IMR-90 (cell line): ENCODE data around the gene SASH1. TPM values are rescaled to one million over a fixed set of nuclear protein-coding genes. Genes with fewer than 3 reads are reported as not detected.

Experiments
- ATAC-seq: fragments of 200-7000 bp; cut with Tn5 transposase; 2 replicates; pipeline ENCODE4 v1.9.1; 2020; ENCODE audit warnings: low read depth, mild to moderate bottlenecking, moderate library complexity
- BruUV-seq: library from RNA; stranded (reverse); fragments of 400-500 nt; replicated peaks from 2 replicates; lab custom pipeline; 2021; lab: Mats Ljungman, UMichigan
- CTCF ChIA-PET: fragments of 300-600 bp; formaldehyde crosslinking; extraction: SDS; loops from one replicate; lab custom pipeline; 2021; ENCODE audit warnings: antibody characterized with exemption; lab: Yijun Ruan, JAX
- POLR2A ChIA-PET: fragments of 300-600 bp; sonication (Branson Sonifier 250); formaldehyde crosslinking; loops from one replicate; lab custom pipeline; 2022; ENCODE audit warnings: antibody characterized with exemption; ENCODE audit not compliant: unreplicated experiment; lab: Charles Lee
- DNase-seq: peaks from one replicate; pipeline ENCODE4 v3.0.0; 2013
- H2AFZ ChIP-seq: replicated peaks from 2 replicates; pipeline ENCODE3; 2013; ENCODE audit warnings: low read length, mild to moderate bottlenecking; ENCODE audit not compliant: poor library complexity
- H2AK5ac ChIP-seq: 2 replicates; pipeline ENCODE4 v1.6.1; 2013; ENCODE audit warnings: low read depth, low read length, inconsistent platforms
- H2AK9ac ChIP-seq: replicated peaks from 2 replicates; pipeline ENCODE3; 2013; ENCODE audit warnings: mild to moderate bottlenecking, low read depth, low read length, moderate library complexity; ENCODE audit not compliant: poor library complexity
- H2BK120ac ChIP-seq: 2 replicates; pipeline ENCODE4 v1.6.1; 2013; ENCODE audit warnings: low read depth, low read length, inconsistent platforms
- H2BK15ac ChIP-seq: 3 replicates; pipeline ENCODE4 v1.6.1; 2013; ENCODE audit warnings: low read depth, low read length, inconsistent platforms
- H2BK20ac ChIP-seq: 2 replicates; pipeline ENCODE4 v1.6.1; 2013; ENCODE audit warnings: low read depth, mild to moderate bottlenecking, inconsistent platforms, low read length, moderate library complexity
- H2BK5ac ChIP-seq: 2 replicates; pipeline ENCODE4 v1.6.1; 2013; ENCODE audit warnings: mild to moderate bottlenecking, low read depth, low read length, inconsistent platforms; ENCODE audit not compliant: poor library complexity, severe bottlenecking
- H3K14ac ChIP-seq: replicated peaks from 2 replicates; pipeline ENCODE4 v1.6.1; 2013; ENCODE audit warnings: low read depth, low read length, inconsistent platforms
- H3K18ac ChIP-seq: 2 replicates; pipeline ENCODE4 v1.6.1; 2013; ENCODE audit warnings: low read depth, low read length, control low read depth
- H3K23ac ChIP-seq: 2 replicates; pipeline ENCODE4 v1.6.1; 2013; ENCODE audit warnings: low read depth, low read length, inconsistent platforms
- H3K27ac ChIP-seq: 2 replicates; pipeline ENCODE4 v1.5.1; 2013; ENCODE audit warnings: mild to moderate bottlenecking, control low read depth, low read length; ENCODE audit not compliant: insufficient read depth
- H3K27me3 ChIP-seq: 2 replicates; pipeline ENCODE4 v1.6.1; 2013; ENCODE audit warnings: low read length; ENCODE audit not compliant: control insufficient read depth, insufficient read depth
- H3K36me3 ChIP-seq: 2 replicates; pipeline ENCODE4 v1.6.1; 2013; ENCODE audit warnings: low read length, mixed read lengths; ENCODE audit not compliant: control insufficient read depth, insufficient read depth
- H3K4ac ChIP-seq: 2 replicates; pipeline ENCODE4 v1.6.1; 2013; ENCODE audit warnings: low read depth, low read length, inconsistent platforms
- H3K4me1 ChIP-seq: 2 replicates; pipeline ENCODE4 v1.6.1; 2013; ENCODE audit warnings: low read length, mixed read lengths; ENCODE audit not compliant: control insufficient read depth, insufficient read depth
- H3K4me2 ChIP-seq: 2 replicates; pipeline ENCODE4 v1.6.1; 2013; ENCODE audit warnings: low read depth, mild to moderate bottlenecking, control low read depth, low read length, moderate library complexity
- H3K4me3 ChIP-seq: 2 replicates; pipeline ENCODE4 v1.5.1; 2013; ENCODE audit warnings: low read depth, mild to moderate bottlenecking, control low read depth, low read length, moderate library complexity; ENCODE audit not compliant: insufficient read depth
- H3K56ac ChIP-seq: 2 replicates; pipeline ENCODE4 v1.6.1; 2013; ENCODE audit warnings: low read length, inconsistent platforms; ENCODE audit not compliant: insufficient read depth; ENCODE audit errors: extremely low read depth
- H3K79me1 ChIP-seq, 2 experiments: 2 replicates each; pipeline ENCODE4 v1.6.1; 2013; ENCODE audit warnings: low read length in 2 of 2, inconsistent platforms in 1 of 2, low read depth in 1 of 2
- H3K9ac ChIP-seq: 2 replicates; pipeline ENCODE4 v1.6.1; 2013; ENCODE audit warnings: low read depth, low read length, control low read depth
- H3K9me1 ChIP-seq: 2 replicates; pipeline ENCODE4 v1.6.1; 2013; ENCODE audit warnings: low read length, inconsistent platforms; ENCODE audit not compliant: insufficient read depth
- H3K9me3 ChIP-seq: 2 replicates; pipeline ENCODE4 v1.6.1; 2013; ENCODE audit warnings: low read length; ENCODE audit not compliant: control insufficient read depth, insufficient read depth
- H4K20me1 ChIP-seq: 2 replicates; pipeline ENCODE4 v1.6.1; 2013; ENCODE audit warnings: low read length, inconsistent platforms; ENCODE audit not compliant: insufficient read depth
- H4K5ac ChIP-seq: 2 replicates; pipeline ENCODE4 v1.6.1; 2013; ENCODE audit warnings: mild to moderate bottlenecking, low read depth, low read length, control low read depth
- H4K8ac ChIP-seq, 2 experiments: 2 replicates each; pipeline ENCODE4 v1.6.1; 2013; ENCODE audit warnings: low read depth in 2 of 2, low read length in 2 of 2, control low read depth in 1 of 2, inconsistent platforms in 1 of 2
- H4K91ac ChIP-seq: 2 replicates; pipeline ENCODE4 v1.6.1; 2013; ENCODE audit warnings: low read depth, low read length, inconsistent platforms; ENCODE audit not compliant: insufficient read depth
- CEBPB ChIP-seq: IDR thresholded peaks from 2 replicates; pipeline ENCODE4 v1.6.1; 2012; ENCODE audit warnings: low read depth, low read length, improper control_type of control experiment
- CHD1 ChIP-seq: IDR thresholded peaks from 2 replicates; pipeline ENCODE4 v1.6.1; 2012; ENCODE audit warnings: low read depth, low read length, improper control_type of control experiment
- CTCF ChIP-seq: conservative IDR thresholded peaks from 2 replicates; pipeline ENCODE4 v1.5.1; 2012; ENCODE audit warnings: mild to moderate bottlenecking, low read depth, low read length, improper control_type of control experiment
- ELK1 ChIP-seq: fragments of 150-350 bp; IDR thresholded peaks from 2 replicates; pipeline ENCODE4 v1.6.1; 2016; ENCODE audit warnings: low read depth, mild to moderate bottlenecking, low read length, moderate library complexity, borderline replicate concordance
- FOS ChIP-seq: fragments of 150-350 bp; IDR thresholded peaks from 2 replicates; pipeline ENCODE4 v1.6.1; 2016; ENCODE audit warnings: low read depth, low read length
- MAFK ChIP-seq: IDR thresholded peaks from 2 replicates; pipeline ENCODE4 v1.6.1; 2012; ENCODE audit warnings: low read depth, low read length, improper control_type of control experiment
- MAZ ChIP-seq: IDR thresholded peaks from 2 replicates; pipeline ENCODE4 v1.6.1; 2012; ENCODE audit warnings: low read depth, mild to moderate bottlenecking, low read length, improper control_type of control experiment, moderate library complexity, borderline replicate concordance
- MXI1 ChIP-seq: IDR thresholded peaks from 2 replicates; pipeline ENCODE4 v1.6.1; 2012; ENCODE audit warnings: low read depth, mild to moderate bottlenecking, low read length, moderate library complexity, borderline replicate concordance
- NFE2L2 ChIP-seq: fragments of 150-350 bp; IDR thresholded peaks from 2 replicates; pipeline ENCODE4 v1.6.1; 2016; ENCODE audit warnings: low read depth, mild to moderate bottlenecking, low read length
- POLR2A ChIP-seq: IDR thresholded peaks from 2 replicates; pipeline ENCODE4 v1.6.1; 2012; ENCODE audit warnings: mild to moderate bottlenecking, low read depth, low read length
- RAD21 ChIP-seq: IDR thresholded peaks from 2 replicates; pipeline ENCODE4 v1.6.1; 2012; ENCODE audit warnings: low read length, improper control_type of control experiment
- RCOR1 ChIP-seq: IDR thresholded peaks from 2 replicates; pipeline ENCODE4 v1.6.1; 2012; ENCODE audit warnings: mild to moderate bottlenecking, low read length, improper control_type of control experiment; ENCODE audit not compliant: insufficient replicate concordance
- SMC3 ChIP-seq: fragments of 150-350 bp; IDR thresholded peaks from 2 replicates; pipeline ENCODE4 v1.6.1; 2016; ENCODE audit warnings: low read depth, mild to moderate bottlenecking, antibody characterized with exemption, low read length, moderate library complexity
- USF2 ChIP-seq: fragments of 150-350 bp; IDR thresholded peaks from 2 replicates; pipeline ENCODE4 v1.6.1; 2017; ENCODE audit warnings: mild to moderate bottlenecking, antibody characterized with exemption, low read length, low read depth
- WGBS, 2 experiments: methylation state at CpG; one replicate each; pipeline versions ENCODE4 v1.1.5 to v1.1.7; 2013; ENCODE audit warnings: missing lambda C conversion rate in 2 of 2; ENCODE audit not compliant: insufficient read length in 1 of 2; ENCODE audit errors: extremely low coverage in 2 of 2; 5-methylcytosine and 5-hydroxymethylcytosine counted together
- dilution Hi-C: fragments of 300-500 bp; cut with HindIII; formaldehyde crosslinking; loops from one replicate; pipeline ENCODE4 v1.14.3; 2018; ENCODE audit warnings: low sequenced_read_pairs; ENCODE audit not compliant: unreplicated experiment
- in situ Hi-C: fragments of 300-500 bp; cut with MboI; formaldehyde crosslinking; loops from 3 replicates; pipeline ENCODE4 v1.14.3; 2019; ENCODE audit warnings: low sequenced_read_pairs, inconsistent platforms, mixed read lengths
- intact Hi-C: fragments of 100-400 bp; cut with micrococcal nuclease; formaldehyde crosslinking; loops from 2 replicates; pipeline ENCODE4 v1.10.0; 2022
- polyA plus RNA-seq, 3 experiments: library from polyadenylated mRNA; depleted of rRNA; stranded (reverse); fragments of >200 nt; gene quantifications; 2 replicates each; pipeline ENCODE4 v1.2.3, GENCODE V29; 2012; ENCODE audit warnings: low replicate concordance in 1 of 3
- total RNA-seq: library from RNA; depleted of rRNA; stranded (reverse); fragments of >200 nt; gene quantifications from 2 replicates; pipeline ENCODE4 v1.2.3, GENCODE V29; 2012

SASH1 gene
- total and polyA plus RNA-seq, 2 of the 4 experiments (the other 2 are of a cell fraction) = 11.6 to 16.5 TPM

- H3K27ac ChIP-seq = no peak overlapping the region
- CTCF ChIA-PET = no interaction called here
- TF ChIP-seq CHD1 (no peak), RCOR1 (no peak), CTCF (no peak), MXI1 (no peak), FOS (no peak), NFE2L2 (no peak), ELK1 (no peak), CEBPB (no peak), POLR2A (no peak), MAZ (no peak), MAFK (no peak), SMC3 (no peak), USF2 (no peak), RAD21 (no peak)
Measured at GRCh38 chr6:148455674-148456558, 113.3 kb downstream of the SASH1 start.

More at GRCh38 chr6:148455674-148456558, 113.3 kb downstream of the SASH1 start:
- dilution Hi-C loops (no loop called here), intact Hi-C loops (no loop called here), in situ Hi-C loops (no loop called here)
- no peak overlapping the region for H2BK120ac ChIP-seq
- 0 out of 2 replicates have a peak overlapping the region, but pooled peaks have one; percentile 45 for H3K4ac ChIP-seq
- no peak overlapping the region for H4K91ac ChIP-seq
- H3K56ac ChIP-seq = no peak overlapping the region
- H3K9ac ChIP-seq = no peak overlapping the region
- peaks cover 19 to 72% of the 10 kb centered on the region in 2 experiments for H3K79me1 ChIP-seq
- H4K8ac ChIP-seq = no peak overlapping the region
- no peaks in the 10 kb centered on the region for H3K27me3 ChIP-seq
- H3K4me1 ChIP-seq = peaks cover 2% of the 10 kb centered on the region
- peak overlapping the region; percentile 27 for H2AK5ac ChIP-seq
- peak overlapping the region; percentile 55 for H2BK5ac ChIP-seq
- H3K18ac ChIP-seq = no peak overlapping the region
- POLR2A ChIA-PET = no interaction called here
- WGBS, 2 experiments = 90% methylated on average over 2 of the region's 20 CpGs; no CpG with 5 or more reads in 1 of the 2 experiments
- H3K4me3 ChIP-seq = no peak overlapping the region
- no peak overlapping the region for H2BK15ac ChIP-seq
- no peak overlapping the region for H2AFZ ChIP-seq
- H3K36me3 ChIP-seq = no peaks in the 10 kb centered on the region; the same call in 1 of the 2 replicates
- peaks cover 8% of the 10 kb centered on the region; the same call in 1 of the 2 replicates for H3K9me1 ChIP-seq
- no TSS peak for BruUV-seq
- no peaks in the 10 kb centered on the region for H4K20me1 ChIP-seq
- H4K5ac ChIP-seq = 0 out of 2 replicates have a peak overlapping the region, but pooled peaks have one; percentile 14
- DNase-seq (no peak), ATAC-seq (no peak)
- H3K23ac ChIP-seq = no peak overlapping the region
- H2BK20ac ChIP-seq = no peak overlapping the region
- H2AK9ac ChIP-seq = no peak overlapping the region
- no peak overlapping the region for H3K4me2 ChIP-seq
- no peaks in the 10 kb centered on the region for H3K9me3 ChIP-seq
- no peak overlapping the region for H3K14ac ChIP-seq
